GM12878 (cell line): ENCODE results near the gene SLX4. TPM values are rescaled to one million over a fixed set of nuclear protein-coding genes. Genes with fewer than 3 reads are reported as not detected.

ENCODE experiments used
- ATAC-seq: fragments of 200-7000 bp; cut with Tn5 transposase; 3 replicates; pipeline ENCODE4 v1.9.1; 2020; ENCODE audit warnings: mild to moderate bottlenecking, moderate library complexity
- BruUV-seq: library from RNA; stranded (reverse); fragments of 400-500 nt; replicated peaks from 2 replicates; lab custom pipeline; 2021; lab: Mats Ljungman, UMichigan
- CTCF ChIA-PET: fragments of 300-600 bp; sonication (Branson Sonifier 250); formaldehyde crosslinking; extraction: SDS; loops from one replicate; lab custom pipeline; 2021; ENCODE audit warnings: inconsistent platforms; lab: Yijun Ruan, JAX
- POLR2A ChIA-PET: fragments of 350-600 bp; formaldehyde crosslinking; extraction: SDS; loops from one replicate; lab custom pipeline; 2021; ENCODE audit warnings: inconsistent platforms; lab: Charles Lee
- RAD21 ChIA-PET: fragments of 300-600 bp; sonication (Branson Sonifier 250); formaldehyde crosslinking; loops from one replicate; lab custom pipeline; 2023; ENCODE audit warnings: antibody characterized with exemption; ENCODE audit not compliant: unreplicated experiment; lab: Charles Lee
- SMC1A ChIA-PET: fragments of 300-600 bp; sonication (Branson Sonifier 250); formaldehyde crosslinking; loops from one replicate; lab custom pipeline; 2023; ENCODE audit not compliant: unreplicated experiment, uncharacterized antibody; lab: Charles Lee
- DNase-seq: peaks from one replicate; pipeline ENCODE4 v3.0.0-alpha.2; 2011; ENCODE audit warnings: low read depth, low spot score
- FAIRE-seq: peaks from 3 replicates; lab custom pipeline; 2011; peaks lifted over from hg19 to GRCh38; lab: Jason Lieb, UNC
- H2AFZ ChIP-seq: 2 replicates; pipeline ENCODE4 v1.6.0; 2011; ENCODE audit warnings: low read depth, low read length, control low read depth; ENCODE audit not compliant: control insufficient read depth
- H3K27ac ChIP-seq: 2 replicates; pipeline ENCODE4 v1.5.1; 2011; ENCODE audit warnings: control low read depth; ENCODE audit not compliant: control insufficient read depth, insufficient read depth
- H3K27me3 ChIP-seq, 2 experiments: replicated peaks in 1 of 2; 2 replicates each; pipeline versions ENCODE4 v1.6.0 to v1.6.1; 2011; ENCODE audit warnings: low read length in 1 of 2; ENCODE audit not compliant: control insufficient read depth in 2 of 2, insufficient read depth in 2 of 2
- H3K36me3 ChIP-seq, 2 experiments: 2 replicates each; pipeline ENCODE4 v1.5.1; 2011; ENCODE audit warnings: low read length in 1 of 2; ENCODE audit not compliant: control insufficient read depth in 2 of 2, insufficient read depth in 2 of 2
- H3K4me1 ChIP-seq: 2 replicates; pipeline ENCODE4 v1.6.1; 2011; ENCODE audit warnings: mild to moderate bottlenecking, low read length, moderate library complexity, mixed read lengths; ENCODE audit not compliant: control insufficient read depth, insufficient read depth
- H3K4me2 ChIP-seq: 2 replicates; pipeline ENCODE4 v1.6.0; 2011; ENCODE audit warnings: control low read depth; ENCODE audit not compliant: control insufficient read depth, insufficient read depth
- H3K4me3 ChIP-seq: fragments of 200-600 bp; sonication (generic); 2 replicates; pipeline ENCODE4 v1.5.1; 2016
- H3K79me2 ChIP-seq: 2 replicates; pipeline ENCODE4 v1.6.0; 2011; ENCODE audit warnings: low read length; ENCODE audit not compliant: control insufficient read depth, insufficient read depth
- H3K9ac ChIP-seq: 2 replicates; pipeline ENCODE4 v1.8.0; 2011; ENCODE audit warnings: low read length, control low read depth, mixed read lengths; ENCODE audit not compliant: control insufficient read depth, insufficient read depth
- H3K9me3 ChIP-seq: replicated peaks from 3 replicates; pipeline ENCODE4 v1.5.1; 2011; ENCODE audit warnings: mild to moderate bottlenecking, low read length; ENCODE audit not compliant: control insufficient read depth, insufficient read depth
- H4K20me1 ChIP-seq: 2 replicates; pipeline ENCODE4 v1.6.0; 2011; ENCODE audit not compliant: control insufficient read depth, insufficient read depth
- ASH2L ChIP-seq: fragments of 300-600, 200-600 bp; sonication (generic); IDR thresholded peaks from 2 replicates; pipeline ENCODE4 v1.6.1; 2017; ENCODE audit warnings: low read depth, mild to moderate bottlenecking, borderline replicate concordance
- BMI1 ChIP-seq: fragments of 450-650 bp; IDR thresholded peaks from 2 replicates; pipeline ENCODE4 v1.6.1; 2016; ENCODE audit warnings: mild to moderate bottlenecking, moderate library complexity, borderline replicate concordance
- CHD1 ChIP-seq: IDR thresholded peaks from 2 replicates; pipeline ENCODE4 v1.6.1; 2012; ENCODE audit warnings: low read depth, low read length, improper control_type of control experiment
- DPF2 ChIP-seq: fragments of 450-650 bp; IDR thresholded peaks from 2 replicates; pipeline ENCODE4 v1.6.1; 2017; ENCODE audit warnings: mild to moderate bottlenecking
- FOS ChIP-seq: IDR thresholded peaks from 3 replicates; pipeline ENCODE4 v1.6.1; 2011; ENCODE audit warnings: borderline replicate concordance; ENCODE audit not compliant: insufficient read length; ENCODE audit errors: extremely low read depth
- TAF1 ChIP-seq: IDR thresholded peaks from 2 replicates; pipeline ENCODE4 v1.6.1; 2011; ENCODE audit warnings: mild to moderate bottlenecking, low read depth, low read length, borderline replicate concordance
- TCF7 ChIP-seq: IDR thresholded peaks from 2 replicates; pipeline ENCODE4 v1.6.1; 2014; ENCODE audit warnings: antibody characterized with exemption, borderline replicate concordance
- WGBS: methylation state at CpG from one replicate; pipeline ENCODE4 v1.1.6; 2016; ENCODE audit warnings: low lambda C conversion rate; ENCODE audit not compliant: insufficient replicate concordance, insufficient coverage; ENCODE audit errors: missing lambda C conversion rate; 5-methylcytosine and 5-hydroxymethylcytosine counted together
- in situ Hi-C: fragments of 300-500 bp; cut with MboI; formaldehyde crosslinking; loops from 9 replicates; pipeline ENCODE4 v1.14.3; 2018; ENCODE audit warnings: mixed read lengths
- intact Hi-C: fragments of 100-400 bp; cut with micrococcal nuclease; formaldehyde crosslinking; loops from one replicate; pipeline ENCODE4 v1.14.2; 2022; ENCODE audit not compliant: unreplicated experiment
- polyA plus RNA-seq, 11 experiments: library from polyadenylated mRNA; depleted of rRNA in 4 of 11; unstranded in 6 of 11; stranded (reverse) in 5 of 11; fragments of >200 nt; fragmentation: Nextera tagmentation in 4 of 11; fragmentation: Illumina TruSeq in 1 of 11; extraction: Ambion mirVana in 4 of 11; extraction: Trizol in 1 of 11; gene quantifications; 1 replicate in 1 of 11; 2 replicates in 10 of 11; pipeline versions ENCODE4 v1.2.1 to v1.2.3, GENCODE V29; 2011 to 2016; ENCODE audit warnings: inconsistent platforms in 2 of 11, missing spikeins in 2 of 11, low read depth in 1 of 11
- total RNA-seq, 4 experiments: library from RNA; depleted of rRNA in 3 of 4; stranded (reverse); fragments of >200 nt in 3 of 4; fragmentation: Illumina TruSeq in 1 of 4; extraction: Trizol in 1 of 4; gene quantifications; 2 replicates each; pipeline versions ENCODE4 v1.2.1 to v1.2.3, GENCODE V29; 2013 to 2021
- TF ChIP-seq, protein P1 (sequence below): fragments of 450-650 bp; IDR thresholded peaks from 2 replicates; pipeline ENCODE4 v1.6.1; 2018; ENCODE audit warnings: borderline replicate concordance, mild to moderate bottlenecking; ENCODE audit not compliant: partially characterized antibody
- TF ChIP-seq, protein P2 (sequence below): fragments of 150-350 bp; IDR thresholded peaks from 2 replicates; pipeline ENCODE4 v1.6.1; 2014; ENCODE audit warnings: mild to moderate bottlenecking, low read depth, low read length
- TF ChIP-seq, protein P3 (sequence below): IDR thresholded peaks from 2 replicates; pipeline ENCODE4 v1.6.1; 2012; ENCODE audit warnings: mild to moderate bottlenecking, low read depth, low read length

SLX4 gene
- total and polyA plus RNA-seq, 10 of the 15 experiments (the other 5 are each of a cell fraction or from before 2014, with no cell fraction given): 0.18 to 12.3 (median 4.8) TPM

DNA sequence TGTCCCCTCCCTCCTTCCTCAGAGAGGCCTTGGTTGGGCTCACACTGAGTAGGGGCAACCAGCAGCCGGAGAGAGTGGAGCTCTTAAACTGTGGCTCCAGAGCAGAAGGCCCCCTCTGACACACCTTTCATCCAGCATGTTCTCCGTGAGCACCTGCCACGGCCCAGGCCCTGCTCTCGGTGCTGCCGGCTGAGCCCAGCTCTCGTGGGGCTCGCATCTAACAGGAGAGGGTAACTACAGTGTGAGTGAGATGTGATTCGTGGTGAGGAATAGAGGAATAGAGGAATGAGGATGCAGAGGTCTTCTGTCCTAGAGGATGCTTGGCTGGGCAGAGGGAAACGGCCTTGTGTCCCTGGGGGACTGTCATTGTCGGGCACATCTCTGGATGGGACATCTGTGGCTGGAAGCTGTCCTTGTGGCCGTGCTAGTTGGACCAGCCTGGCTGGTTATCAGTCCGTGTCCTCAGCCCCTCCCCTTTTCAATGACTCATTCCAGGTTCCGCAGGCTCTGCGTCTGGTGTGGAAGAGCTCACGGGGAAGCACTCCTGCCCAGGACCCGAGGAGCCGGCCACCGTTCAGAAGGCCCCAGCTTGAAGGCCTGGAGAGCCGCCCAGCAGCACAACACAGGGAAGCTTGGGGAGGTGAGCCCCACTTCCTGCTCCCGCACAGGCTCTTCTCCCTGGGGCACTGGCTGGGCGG is 31.1 kb upstream of the SLX4 start:
- Histone ChIP-seq H3K27me3 (no peaks in the 10 kb centered on the region), H3K4me2 (no peak overlapping the region), H3K9ac (no peak overlapping the region), H3K4me3 (no peak overlapping the region), H4K20me1 (no peaks in the 10 kb centered on the region), H3K79me2 (no peaks in the 10 kb centered on the region), H2AFZ (no peak overlapping the region), H3K27ac (no peak overlapping the region), H3K4me1 (peaks cover 4% of the 10 kb centered on the region; the same call in 1 of the 2 replicates), H3K9me3 (no peaks in the 10 kb centered on the region), H3K36me3 (peaks cover 0 to 10% of the 10 kb centered on the region in 2 experiments; a peak in 2 of 4 replicates)
- DNase-seq (no peak), FAIRE-seq (no peak), ATAC-seq (no peak)
- ChIA-PET POLR2A (no interaction called here), CTCF (no interaction called here), RAD21 (no interaction called here), SMC1A (no interaction called here)
- no TSS peak for BruUV-seq
- intact Hi-C loops: no loop called here
- in situ Hi-C loops: no loop called here
- 83% methylated on average over 21 of the region's 21 CpGs for WGBS
- TF ChIP-seq ASH2L: no peak
- no peak for TF ChIP-seq TCF7
- no peak for TF ChIP-seq DPF2
- TF ChIP-seq, protein P1, sequence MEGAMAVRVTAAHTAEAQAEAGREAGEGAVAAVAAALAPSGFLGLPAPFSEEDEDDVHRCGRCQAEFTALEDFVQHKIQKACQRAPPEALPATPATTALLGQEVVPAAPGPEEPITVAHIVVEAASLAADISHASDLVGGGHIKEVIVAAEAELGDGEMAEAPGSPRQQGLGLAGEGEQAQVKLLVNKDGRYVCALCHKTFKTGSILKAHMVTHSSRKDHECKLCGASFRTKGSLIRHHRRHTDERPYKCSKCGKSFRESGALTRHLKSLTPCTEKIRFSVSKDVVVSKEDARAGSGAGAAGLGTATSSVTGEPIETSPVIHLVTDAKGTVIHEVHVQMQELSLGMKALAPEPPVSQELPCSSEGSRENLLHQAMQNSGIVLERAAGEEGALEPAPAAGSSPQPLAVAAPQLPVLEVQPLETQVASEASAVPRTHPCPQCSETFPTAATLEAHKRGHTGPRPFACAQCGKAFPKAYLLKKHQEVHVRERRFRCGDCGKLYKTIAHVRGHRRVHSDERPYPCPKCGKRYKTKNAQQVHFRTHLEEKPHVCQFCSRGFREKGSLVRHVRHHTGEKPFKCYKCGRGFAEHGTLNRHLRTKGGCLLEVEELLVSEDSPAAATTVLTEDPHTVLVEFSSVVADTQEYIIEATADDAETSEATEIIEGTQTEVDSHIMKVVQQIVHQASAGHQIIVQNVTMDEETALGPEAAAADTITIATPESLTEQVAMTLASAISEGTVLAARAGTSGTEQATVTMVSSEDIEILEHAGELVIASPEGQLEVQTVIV: no peak
- TF ChIP-seq TAF1: no peak
- no peak for TF ChIP-seq BMI1
- TF ChIP-seq, protein P2, sequence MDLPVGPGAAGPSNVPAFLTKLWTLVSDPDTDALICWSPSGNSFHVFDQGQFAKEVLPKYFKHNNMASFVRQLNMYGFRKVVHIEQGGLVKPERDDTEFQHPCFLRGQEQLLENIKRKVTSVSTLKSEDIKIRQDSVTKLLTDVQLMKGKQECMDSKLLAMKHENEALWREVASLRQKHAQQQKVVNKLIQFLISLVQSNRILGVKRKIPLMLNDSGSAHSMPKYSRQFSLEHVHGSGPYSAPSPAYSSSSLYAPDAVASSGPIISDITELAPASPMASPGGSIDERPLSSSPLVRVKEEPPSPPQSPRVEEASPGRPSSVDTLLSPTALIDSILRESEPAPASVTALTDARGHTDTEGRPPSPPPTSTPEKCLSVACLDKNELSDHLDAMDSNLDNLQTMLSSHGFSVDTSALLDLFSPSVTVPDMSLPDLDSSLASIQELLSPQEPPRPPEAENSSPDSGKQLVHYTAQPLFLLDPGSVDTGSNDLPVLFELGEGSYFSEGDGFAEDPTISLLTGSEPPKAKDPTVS: no peak
- TF ChIP-seq, protein P3, sequence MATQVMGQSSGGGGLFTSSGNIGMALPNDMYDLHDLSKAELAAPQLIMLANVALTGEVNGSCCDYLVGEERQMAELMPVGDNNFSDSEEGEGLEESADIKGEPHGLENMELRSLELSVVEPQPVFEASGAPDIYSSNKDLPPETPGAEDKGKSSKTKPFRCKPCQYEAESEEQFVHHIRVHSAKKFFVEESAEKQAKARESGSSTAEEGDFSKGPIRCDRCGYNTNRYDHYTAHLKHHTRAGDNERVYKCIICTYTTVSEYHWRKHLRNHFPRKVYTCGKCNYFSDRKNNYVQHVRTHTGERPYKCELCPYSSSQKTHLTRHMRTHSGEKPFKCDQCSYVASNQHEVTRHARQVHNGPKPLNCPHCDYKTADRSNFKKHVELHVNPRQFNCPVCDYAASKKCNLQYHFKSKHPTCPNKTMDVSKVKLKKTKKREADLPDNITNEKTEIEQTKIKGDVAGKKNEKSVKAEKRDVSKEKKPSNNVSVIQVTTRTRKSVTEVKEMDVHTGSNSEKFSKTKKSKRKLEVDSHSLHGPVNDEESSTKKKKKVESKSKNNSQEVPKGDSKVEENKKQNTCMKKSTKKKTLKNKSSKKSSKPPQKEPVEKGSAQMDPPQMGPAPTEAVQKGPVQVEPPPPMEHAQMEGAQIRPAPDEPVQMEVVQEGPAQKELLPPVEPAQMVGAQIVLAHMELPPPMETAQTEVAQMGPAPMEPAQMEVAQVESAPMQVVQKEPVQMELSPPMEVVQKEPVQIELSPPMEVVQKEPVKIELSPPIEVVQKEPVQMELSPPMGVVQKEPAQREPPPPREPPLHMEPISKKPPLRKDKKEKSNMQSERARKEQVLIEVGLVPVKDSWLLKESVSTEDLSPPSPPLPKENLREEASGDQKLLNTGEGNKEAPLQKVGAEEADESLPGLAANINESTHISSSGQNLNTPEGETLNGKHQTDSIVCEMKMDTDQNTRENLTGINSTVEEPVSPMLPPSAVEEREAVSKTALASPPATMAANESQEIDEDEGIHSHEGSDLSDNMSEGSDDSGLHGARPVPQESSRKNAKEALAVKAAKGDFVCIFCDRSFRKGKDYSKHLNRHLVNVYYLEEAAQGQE: no peak
- TF ChIP-seq CHD1: no peak
- TF ChIP-seq FOS: no peak
